Gastroesophageal sphincter (tissue), 3 donors: ENCODE results near the gene PDXK.

Experiments
- CTCF ChIP-seq, 4 experiments: fragments of 200-600 bp in 2 of 4; fragments of 450-650 bp in 2 of 4; sonication (generic) in 1 of 4; IDR thresholded peaks; one replicate each; pipeline ENCODE4 v1.5.1; 2017 to 2019; ENCODE audit warnings: antibody characterized with exemption in 4 of 4, mild to moderate bottlenecking in 2 of 4, moderate library complexity in 2 of 4
- EP300 ChIP-seq: sonication (generic); formaldehyde crosslinking; IDR thresholded peaks from one replicate; pipeline ENCODE4 v1.6.1; 2017; ENCODE audit warnings: antibody characterized with exemption, mild to moderate bottlenecking
- POLR2A ChIP-seq, 2 donors: fragments of 450-650 bp; IDR thresholded peaks; one replicate each; pipeline ENCODE4 v1.6.1; 2017; ENCODE audit warnings: antibody characterized with exemption in 2 of 2, mild to moderate bottlenecking in 2 of 2, moderate library complexity in 1 of 2

DNA sequence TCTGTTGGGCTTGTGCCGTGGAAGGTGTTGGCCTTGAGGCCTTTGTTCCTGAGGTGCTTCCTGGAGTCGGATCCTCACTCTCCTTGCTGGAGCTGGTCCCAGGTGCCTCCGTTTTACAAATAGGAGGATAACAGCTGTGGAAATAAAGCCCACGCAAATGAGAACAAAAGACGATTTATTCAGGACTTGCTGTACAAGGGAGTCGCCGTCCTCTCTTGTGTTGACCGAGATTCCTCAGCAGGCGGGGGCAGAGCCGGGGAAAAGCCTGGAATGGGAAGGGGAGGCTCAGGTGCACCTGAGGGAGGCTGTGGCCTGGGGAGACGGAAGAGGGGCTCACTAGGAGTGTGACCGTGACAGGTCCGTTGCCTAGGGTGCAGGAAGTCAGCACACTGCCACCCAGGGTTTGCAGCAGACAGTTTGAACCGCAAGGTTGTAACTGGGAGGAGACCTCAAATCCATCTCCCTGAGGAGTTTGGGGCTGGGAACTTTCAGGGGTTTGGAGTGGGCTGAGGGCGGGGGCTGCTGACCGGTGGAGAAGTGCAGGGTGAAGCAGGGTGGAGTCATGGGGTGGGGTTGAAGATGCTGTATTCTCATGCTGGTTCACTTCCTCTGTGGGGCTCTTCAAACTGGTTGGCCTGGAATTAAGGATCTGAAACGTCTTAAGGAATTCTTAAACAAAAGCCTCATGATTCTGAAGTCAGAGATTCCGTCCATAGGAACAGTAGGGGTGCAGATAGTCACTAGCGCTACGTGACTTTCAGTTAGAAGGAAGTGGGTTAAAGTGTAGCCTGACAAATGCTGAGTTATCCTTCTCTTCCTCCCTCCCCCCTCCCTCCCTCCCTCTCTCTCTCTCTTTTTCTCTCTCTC is 59.8 kb downstream of the PDXK start:
- no peak for TF ChIP-seq EP300
- TF ChIP-seq POLR2A (IDR thresholded peaks at IDR 0.05): no peak
- TF ChIP-seq CTCF (IDR thresholded peaks at IDR 0.05): no peak
